Colonic mucosa (tissue), 4 donors: ENCODE measurements around the gene REEP2. TPM values are rescaled to one million over a fixed set of nuclear protein-coding genes. Genes with fewer than 3 reads are reported as not detected.
A peak's percentile ranks its signal among the peaks of the same experiment; 100 is the strongest.

Experiments
- DNase-seq: peaks from one replicate; pipeline ENCODE4 v3.0.0-alpha.2; 2020
- H3K27ac ChIP-seq: fragments of 200-600 bp; one replicate; pipeline ENCODE4 v1.8.0; 2021
- H3K27me3 ChIP-seq: fragments of 200-600 bp; one replicate; pipeline ENCODE4 v1.8.0; 2021
- H3K36me3 ChIP-seq: fragments of 200-600 bp; one replicate; pipeline ENCODE4 v1.8.0; 2021
- H3K4me1 ChIP-seq: fragments of 200-600 bp; one replicate; pipeline ENCODE4 v1.8.0; 2021; ENCODE audit warnings: mild to moderate bottlenecking
- H3K4me3 ChIP-seq: fragments of 200-600 bp; one replicate; pipeline ENCODE4 v1.8.0; 2021
- H3K9ac ChIP-seq, 2 donors: one replicate each; pipeline ENCODE4 v1.7.0; 2013; ENCODE audit warnings: control low read depth in 2 of 2, low read depth in 2 of 2, low read length in 2 of 2
- H3K9me3 ChIP-seq: fragments of 200-600 bp; one replicate; pipeline ENCODE4 v1.8.0; 2021
- CTCF ChIP-seq: fragments of 200-600 bp; IDR thresholded peaks from one replicate; pipeline ENCODE4 v1.8.0; 2022; ENCODE audit warnings: antibody characterized with exemption, mild to moderate bottlenecking
- intact Hi-C: fragments of 100-400 bp; cut with DNase I; formaldehyde crosslinking; loops from one replicate; pipeline ENCODE4 v1.14.1; 2022
- total RNA-seq, 2 donors: library from RNA; stranded (reverse); fragmentation: NEBNext Ultra II Directional in 1 of 2; extraction: Animal tissue kit (Norgen Biotek cat#: 25700) in 1 of 2; gene quantifications; one replicate each; pipeline ENCODE4 v1.2.1, GENCODE V29; 2021
- donor health status: healthy.
- donor health status: DM: no; HTN: no; CAD: no.
- donor health status: DM: no; HTN: no; CAD: no.

REEP2 gene
- total RNA-seq, 2 donors from 2014 or later, result 0.42 to 3.2 TPM

- Histone ChIP-seq H3K4me3 (no peak overlapping the region), H3K9me3 (no peaks in the 10 kb centered on the region), H3K4me1 (peaks cover 2% of the 10 kb centered on the region), H3K27ac (no peak overlapping the region), H3K36me3 (no peaks in the 10 kb centered on the region), H3K27me3 (no peaks in the 10 kb centered on the region), H3K9ac (no peak overlapping the region)
- no peak for DNase-seq
- intact Hi-C loops, result loop anchor here (5.0 kb wide), 1 partner anchor 34 kb away; no protein-coding TSS in a partner anchor
- TF ChIP-seq CTCF, result no peak
Measured at GRCh38 chr5:138458384-138458783, 19.5 kb downstream of the REEP2 start.

GRCh38 chr5:138458856-138459255 is 20.0 kb downstream of the REEP2 start:
- no peak overlapping the region for H3K9ac ChIP-seq
- H3K27ac ChIP-seq, result no peak overlapping the region
- peaks cover 3% of the 10 kb centered on the region for H3K4me1 ChIP-seq
- H3K9me3 ChIP-seq, result no peaks in the 10 kb centered on the region
- no peak for DNase-seq
- no peak for TF ChIP-seq CTCF
- H3K4me3 ChIP-seq, result no peak overlapping the region
- intact Hi-C loops, result loop anchor here (5.0 kb wide), 1 partner anchor 33 kb away; no protein-coding TSS in a partner anchor
- H3K36me3 ChIP-seq, result no peaks in the 10 kb centered on the region
- H3K27me3 ChIP-seq, result no peaks in the 10 kb centered on the region

- intact Hi-C loops, result loop anchor here (5.0 kb wide), 1 partner anchor 33 kb away; no protein-coding TSS in a partner anchor
- peak; percentile 46 for DNase-seq
- peaks cover 3% of the 10 kb centered on the region for H3K4me1 ChIP-seq
- H3K27me3 ChIP-seq, result no peaks in the 10 kb centered on the region
- H3K9me3 ChIP-seq, result no peaks in the 10 kb centered on the region
- no peaks in the 10 kb centered on the region for H3K36me3 ChIP-seq
- no peak overlapping the region for H3K27ac ChIP-seq
- H3K9ac ChIP-seq, result no peak overlapping the region
- TF ChIP-seq CTCF, result no peak
- H3K4me3 ChIP-seq, result no peak overlapping the region
Measured at GRCh38 chr5:138459311-138459933, 20.6 kb downstream of the REEP2 start.

GRCh38 chr5:138460032-138460693 is 21.3 kb downstream of the REEP2 start:
- TF ChIP-seq CTCF, result no peak
- Histone ChIP-seq H3K36me3 (no peaks in the 10 kb centered on the region), H3K4me3 (no peak overlapping the region), H3K4me1 (peaks cover 3% of the 10 kb centered on the region), H3K9ac (no peak overlapping the region), H3K27ac (no peak overlapping the region), H3K27me3 (no peaks in the 10 kb centered on the region), H3K9me3 (no peaks in the 10 kb centered on the region)
- no peak for DNase-seq
- intact Hi-C loops, result no loop called here

GRCh38 chr5:138461343-138462125 is 22.7 kb downstream of the REEP2 start:
- DNase-seq, result no peak
- no peak for TF ChIP-seq CTCF
- Histone ChIP-seq H3K9ac (no peak overlapping the region), H3K27ac (no peak overlapping the region), H3K4me3 (no peak overlapping the region), H3K27me3 (no peaks in the 10 kb centered on the region), H3K36me3 (no peaks in the 10 kb centered on the region), H3K9me3 (no peaks in the 10 kb centered on the region), H3K4me1 (peaks cover 3% of the 10 kb centered on the region)
- intact Hi-C loops, result no loop called here
